Upper lobe of right lung (tissue), 1 donor: ENCODE measurements around the gene HRC. TPM values are rescaled to one million over a fixed set of nuclear protein-coding genes. Genes with fewer than 3 reads are reported as not detected.

Experiments
- ATAC-seq: fragments of 200-7000 bp; cut with Tn5 transposase; one replicate; pipeline ENCODE4 v1.9.1; 2020; ENCODE audit warnings: mild to moderate bottlenecking, moderate library complexity
- DNase-seq: peaks from one replicate; pipeline ENCODE4 v3.0.0-alpha.2; 2020
- H3K27ac ChIP-seq: fragments of 200-600 bp; one replicate; pipeline ENCODE4 v1.8.0; 2022
- H3K27me3 ChIP-seq: fragments of 200-600 bp; one replicate; pipeline ENCODE4 v1.8.0; 2022; ENCODE audit warnings: mild to moderate bottlenecking
- H3K36me3 ChIP-seq: fragments of 200-600 bp; one replicate; pipeline ENCODE4 v1.8.0; 2022
- H3K4me1 ChIP-seq: fragments of 200-600 bp; one replicate; pipeline ENCODE4 v1.8.0; 2022
- H3K4me3 ChIP-seq: fragments of 200-600 bp; one replicate; pipeline ENCODE4 v1.8.0; 2022; ENCODE audit warnings: mild to moderate bottlenecking
- H3K9me3 ChIP-seq: fragments of 200-600 bp; one replicate; pipeline ENCODE4 v1.8.0; 2022
- intact Hi-C: fragments of 100-400 bp; cut with DNase I; formaldehyde crosslinking; loops from one replicate; pipeline ENCODE4 v1.11.0; 2022
- total RNA-seq: library from RNA; stranded (reverse); fragmentation: NEBNext Ultra II Directional; extraction: Animal tissue kit (Norgen Biotek cat#: 25700); gene quantifications from one replicate; pipeline ENCODE4 v1.2.1, GENCODE V29; 2021
- TF ChIP-seq, protein P1 (sequence below): fragments of 200-600 bp; IDR thresholded peaks from one replicate; pipeline ENCODE4 v1.8.0; 2022; ENCODE audit warnings: antibody characterized with exemption
- donor health status: DM: no; HTN: yes; CAD: no; lungs with severe emphysema.

HRC gene
- total RNA-seq, 1 donor from 2014 or later = 2.2 TPM

DNA sequence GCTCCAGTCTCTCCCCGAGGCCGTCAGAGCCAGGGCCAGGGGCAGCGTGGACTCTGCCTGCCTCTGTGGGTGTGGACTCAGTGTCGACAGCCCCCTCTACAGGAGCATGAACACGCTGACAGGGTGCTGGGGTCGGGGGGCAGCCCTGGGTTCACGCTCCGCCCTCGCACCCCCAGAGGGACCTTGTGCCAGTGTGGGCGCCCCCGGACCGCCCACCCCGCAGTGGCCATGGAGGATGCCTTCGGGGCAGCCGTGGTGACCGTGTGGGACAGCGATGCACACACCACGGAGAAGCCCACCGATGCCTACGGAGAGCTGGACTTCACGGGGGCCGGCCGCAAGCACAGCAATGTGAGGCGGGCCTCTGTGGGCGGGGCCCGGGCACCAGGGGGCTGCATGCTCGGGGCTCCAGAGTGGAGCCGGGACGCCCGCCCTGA lies 10.7 kb upstream of the HRC start:
- ATAC-seq (peak; percentile 41), DNase-seq (no peak)
- no peaks in the 10 kb centered on the region for H3K27me3 ChIP-seq
- H3K4me3 ChIP-seq = no peak overlapping the region
- no peaks in the 10 kb centered on the region for H3K9me3 ChIP-seq
- peaks cover 14% of the 10 kb centered on the region for H3K4me1 ChIP-seq
- TF ChIP-seq, protein P1, sequence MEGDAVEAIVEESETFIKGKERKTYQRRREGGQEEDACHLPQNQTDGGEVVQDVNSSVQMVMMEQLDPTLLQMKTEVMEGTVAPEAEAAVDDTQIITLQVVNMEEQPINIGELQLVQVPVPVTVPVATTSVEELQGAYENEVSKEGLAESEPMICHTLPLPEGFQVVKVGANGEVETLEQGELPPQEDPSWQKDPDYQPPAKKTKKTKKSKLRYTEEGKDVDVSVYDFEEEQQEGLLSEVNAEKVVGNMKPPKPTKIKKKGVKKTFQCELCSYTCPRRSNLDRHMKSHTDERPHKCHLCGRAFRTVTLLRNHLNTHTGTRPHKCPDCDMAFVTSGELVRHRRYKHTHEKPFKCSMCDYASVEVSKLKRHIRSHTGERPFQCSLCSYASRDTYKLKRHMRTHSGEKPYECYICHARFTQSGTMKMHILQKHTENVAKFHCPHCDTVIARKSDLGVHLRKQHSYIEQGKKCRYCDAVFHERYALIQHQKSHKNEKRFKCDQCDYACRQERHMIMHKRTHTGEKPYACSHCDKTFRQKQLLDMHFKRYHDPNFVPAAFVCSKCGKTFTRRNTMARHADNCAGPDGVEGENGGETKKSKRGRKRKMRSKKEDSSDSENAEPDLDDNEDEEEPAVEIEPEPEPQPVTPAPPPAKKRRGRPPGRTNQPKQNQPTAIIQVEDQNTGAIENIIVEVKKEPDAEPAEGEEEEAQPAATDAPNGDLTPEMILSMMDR = no peak
- H3K27ac ChIP-seq = peak overlapping the region; percentile 73
- intact Hi-C loops = no loop called here
- H3K36me3 ChIP-seq = peaks cover 23% of the 10 kb centered on the region

GRCh38 chr19:49165111-49165750 lies 10.0 kb upstream of the HRC start:
- peak overlapping the region; percentile 73 for H3K27ac ChIP-seq
- no peaks in the 10 kb centered on the region for H3K9me3 ChIP-seq
- peak; percentile 62 for ATAC-seq

DNA sequence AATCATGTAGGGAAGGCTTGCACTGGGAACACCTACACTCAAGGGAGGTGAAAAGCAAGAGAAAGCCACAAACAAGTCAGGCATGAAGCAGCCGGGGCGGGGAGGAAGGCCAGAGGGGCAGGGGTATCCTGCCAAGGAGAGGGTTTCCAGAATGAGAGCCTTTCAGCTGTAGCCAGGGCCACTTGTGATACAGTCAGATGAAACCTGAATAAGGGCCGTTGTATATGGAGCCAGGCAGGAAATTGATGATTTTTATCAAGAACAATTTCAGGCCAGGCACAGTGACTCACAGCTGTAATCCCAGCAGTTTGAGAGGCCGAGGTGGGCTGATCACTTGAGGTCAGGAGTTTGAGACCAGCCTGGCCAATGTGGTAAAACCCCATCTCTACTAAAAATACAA lies 6.8 kb upstream of the HRC start:
- Histone ChIP-seq H3K36me3 (no peaks in the 10 kb centered on the region), H3K9me3 (no peaks in the 10 kb centered on the region), H3K27ac (no peak overlapping the region), H3K4me1 (peaks cover 14% of the 10 kb centered on the region), H3K27me3 (no peaks in the 10 kb centered on the region), H3K4me3 (no peak overlapping the region)
- TF ChIP-seq, protein P1 = no peak
- intact Hi-C loops = no loop called here
- no peak for ATAC-seq
- DNase-seq = no peak

More at GRCh38 chr19:49165111-49165750, 10.0 kb upstream of the HRC start:
- peaks cover 17% of the 10 kb centered on the region for H3K36me3 ChIP-seq
- H3K27me3 ChIP-seq = no peaks in the 10 kb centered on the region
- TF ChIP-seq, protein P1 = no peak
- H3K4me3 ChIP-seq = no peak overlapping the region
- DNase-seq = no peak
- intact Hi-C loops = no loop called here
- H3K4me1 ChIP-seq = peaks cover 14% of the 10 kb centered on the region

- Histone ChIP-seq H3K9me3 (no peaks in the 10 kb centered on the region), H3K4me3 (no peak overlapping the region), H3K36me3 (no peaks in the 10 kb centered on the region), H3K27ac (no peak overlapping the region), H3K4me1 (peaks cover 10% of the 10 kb centered on the region), H3K27me3 (no peaks in the 10 kb centered on the region)
- ATAC-seq (no peak), DNase-seq (no peak)
- intact Hi-C loops = no loop called here
- TF ChIP-seq, protein P1 = no peak
These were observed 5.4 kb upstream of the HRC start for GRCh38 chr19:49160450-49161189.

GRCh38 chr19:49157445-49158224 lies 2.4 kb upstream of the HRC start, which contains the start of gene TRPM4:
Gene TRPM4 (plus strand): TSS chr19:49157792. CDS start chr19:49157867, 75 bp downstream.
- Histone ChIP-seq H3K27ac (peak within 1 kb of the TSS; percentile 83), H3K36me3 (no peaks in the 10 kb centered on the region), H3K9me3 (no peaks in the 10 kb centered on the region), H3K27me3 (no peaks in the 10 kb centered on the region), H3K4me3 (peak within 1 kb of the TSS; percentile 92), H3K4me1 (no peaks in the 10 kb centered on the region)
- intact Hi-C loops = no loop called here
- ATAC-seq (peak; percentile 96), DNase-seq (peak; percentile 96)
- TF ChIP-seq, protein P1 = no peak
